MM.1S (cell line): Measurements from ENCODE around the gene PDE4C.

Experiments
- DNase-seq: peaks from one replicate; pipeline ENCODE4 v3.0.0-alpha.2; 2015
- H2AFZ ChIP-seq: fragments of 300-600 bp; sonication (generic); 2 replicates; pipeline ENCODE4 v1.6.0; 2016; ENCODE audit warnings: antibody characterized with exemption, low read length
- H3F3A ChIP-seq: fragments of 300-600 bp; sonication (generic); 2 replicates; pipeline ENCODE4 v1.6.1; 2016; ENCODE audit warnings: mild to moderate bottlenecking, antibody characterized with exemption, low read length, moderate library complexity, mixed read lengths; ENCODE audit not compliant: insufficient read depth
- H3K27ac ChIP-seq: fragments of 300-600 bp; sonication (generic); 2 replicates; pipeline ENCODE4 v1.5.1; 2016; ENCODE audit warnings: mild to moderate bottlenecking, low read length
- H3K27me3 ChIP-seq: fragments of 300-600 bp; sonication (generic); replicated peaks from 2 replicates; pipeline ENCODE4 v1.6.0; 2016; ENCODE audit warnings: low read length; ENCODE audit not compliant: insufficient read depth
- H3K36me3 ChIP-seq: fragments of 300-600 bp; sonication (generic); replicated peaks from 2 replicates; pipeline ENCODE4 v1.6.1; 2016; ENCODE audit warnings: mild to moderate bottlenecking, low read length, mixed read lengths; ENCODE audit not compliant: insufficient read depth
- H3K4me1 ChIP-seq: fragments of 300-600 bp; sonication (generic); 2 replicates; pipeline ENCODE4 v1.6.1; 2016; ENCODE audit warnings: low read length, mixed read lengths
- H3K4me2 ChIP-seq: fragments of 300-600 bp; sonication (generic); 2 replicates; pipeline ENCODE4 v1.6.0; 2016; ENCODE audit warnings: low read depth, low read length
- H3K4me3 ChIP-seq: fragments of 300-600 bp; sonication (generic); 2 replicates; pipeline ENCODE4 v1.5.1; 2016; ENCODE audit warnings: low read length, mixed read lengths
- H3K79me2 ChIP-seq: fragments of 300-600 bp; sonication (generic); 2 replicates; pipeline ENCODE4 v1.6.1; 2016; ENCODE audit warnings: mixed run types, low read length, mixed read lengths
- H3K9ac ChIP-seq: fragments of 300-600 bp; sonication (generic); 2 replicates; pipeline ENCODE4 v1.6.1; 2016; ENCODE audit warnings: low read length, mixed read lengths
- H3K9me2 ChIP-seq: fragments of 300-600 bp; sonication (generic); replicated peaks from 2 replicates; pipeline ENCODE4 v1.6.1; 2016; ENCODE audit warnings: mild to moderate bottlenecking, low read length, mixed read lengths; ENCODE audit not compliant: insufficient read depth
- H3K9me3 ChIP-seq: fragments of 300-600 bp; sonication (generic); replicated peaks from 2 replicates; pipeline ENCODE4 v1.6.1; 2016; ENCODE audit warnings: mild to moderate bottlenecking, low read length, mixed read lengths; ENCODE audit not compliant: insufficient read depth
- H4K20me1 ChIP-seq: fragments of 300-600 bp; sonication (generic); 2 replicates; pipeline ENCODE4 v1.6.1; 2016; ENCODE audit warnings: mild to moderate bottlenecking, low read length, moderate library complexity, mixed read lengths; ENCODE audit not compliant: insufficient read depth
- CTCF ChIP-seq: fragments of 300-600 bp; sonication (generic); IDR thresholded peaks from 2 replicates; pipeline ENCODE4 v1.5.1; 2016; ENCODE audit warnings: antibody characterized with exemption, low read length, mixed read lengths
- EZH2 ChIP-seq: fragments of 300-600 bp; sonication (generic); optimal IDR thresholded peaks from 2 replicates; pipeline ENCODE3; 2017; ENCODE audit warnings: low read depth, mild to moderate bottlenecking, antibody characterized with exemption, low read length, mixed read lengths
- EZH2phosphoT487 ChIP-seq: fragments of 300-600 bp; sonication (generic); IDR thresholded peaks from 2 replicates; pipeline ENCODE4 v1.6.1; 2018; ENCODE audit warnings: antibody characterized with exemption, low read length

The PDE4C gene

GRCh38 chr19:18202397-18202777 is 23.9 kb downstream of the PDE4C start:
- Histone ChIP-seq H3K9me3 (no peaks in the 10 kb centered on the region), H3K79me2 (peaks cover 16% of the 10 kb centered on the region), H3K9me2 (no peaks in the 10 kb centered on the region), H3K27ac (no peak overlapping the region), H3F3A (peaks cover 6% of the 10 kb centered on the region), H2AFZ (no peak overlapping the region), H3K4me1 (peaks cover 11% of the 10 kb centered on the region), H3K9ac (no peak overlapping the region; the same call in 1 of the 2 replicates), H3K4me2 (peak overlapping the region; percentile 100; the same call in 1 of the 2 replicates), H3K36me3 (no peaks in the 10 kb centered on the region), H3K27me3 (no peaks in the 10 kb centered on the region), H4K20me1 (no peaks in the 10 kb centered on the region), H3K4me3 (peak overlapping the region; percentile 87; the same call in 1 of the 2 replicates)
- DNase-seq = no peak
- TF ChIP-seq EZH2 (no peak), CTCF (no peak), EZH2phosphoT487 (no peak)

GRCh38 chr19:18198374-18198773 is 27.9 kb downstream of the PDE4C start:
- TF ChIP-seq EZH2phosphoT487 = no peak
- TF ChIP-seq CTCF = no peak
- TF ChIP-seq EZH2 = no peak
- H3F3A ChIP-seq = no peaks in the 10 kb centered on the region
- H2AFZ ChIP-seq = no peak overlapping the region
- H3K36me3 ChIP-seq = no peaks in the 10 kb centered on the region
- no peaks in the 10 kb centered on the region for H3K27me3 ChIP-seq
- H3K4me3 ChIP-seq = no peak overlapping the region
- no peak overlapping the region for H3K4me2 ChIP-seq
- H4K20me1 ChIP-seq = no peaks in the 10 kb centered on the region
- no peak overlapping the region for H3K9ac ChIP-seq
- no peaks in the 10 kb centered on the region for H3K9me2 ChIP-seq
- DNase-seq = no peak
- peaks cover 21% of the 10 kb centered on the region for H3K79me2 ChIP-seq
- no peaks in the 10 kb centered on the region for H3K9me3 ChIP-seq
- H3K27ac ChIP-seq = no peak overlapping the region
- peaks cover 14% of the 10 kb centered on the region for H3K4me1 ChIP-seq

GRCh38 chr19:18197941-18198340 is 28.3 kb downstream of the PDE4C start:
- no peaks in the 10 kb centered on the region for H3K9me2 ChIP-seq
- no peak overlapping the region for H3K9ac ChIP-seq
- H3K27ac ChIP-seq = no peak overlapping the region
- H3K4me1 ChIP-seq = peaks cover 10% of the 10 kb centered on the region
- DNase-seq = no peak
- H3K4me2 ChIP-seq = no peak overlapping the region
- peaks cover 17% of the 10 kb centered on the region for H3K79me2 ChIP-seq
- TF ChIP-seq EZH2 = no peak
- no peaks in the 10 kb centered on the region for H3K27me3 ChIP-seq
- H4K20me1 ChIP-seq = no peaks in the 10 kb centered on the region
- H3K9me3 ChIP-seq = no peaks in the 10 kb centered on the region
- H3K4me3 ChIP-seq = no peak overlapping the region
- no peaks in the 10 kb centered on the region for H3F3A ChIP-seq
- no peak overlapping the region for H2AFZ ChIP-seq
- no peaks in the 10 kb centered on the region for H3K36me3 ChIP-seq

- H3K27me3 ChIP-seq = no peaks in the 10 kb centered on the region
- TF ChIP-seq EZH2 (no peak), CTCF (no peak), EZH2phosphoT487 (no peak)
- no peak overlapping the region for H2AFZ ChIP-seq
- H3K79me2 ChIP-seq = peaks cover 11% of the 10 kb centered on the region
- H3K4me3 ChIP-seq = no peak overlapping the region
- no peak overlapping the region for H3K4me2 ChIP-seq
- H3K9me2 ChIP-seq = no peaks in the 10 kb centered on the region
- DNase-seq = no peak
- H3K27ac ChIP-seq = no peak overlapping the region
- H3K36me3 ChIP-seq = no peaks in the 10 kb centered on the region
- H3F3A ChIP-seq = peaks cover 2% of the 10 kb centered on the region; the same call in 1 of the 2 replicates
- no peaks in the 10 kb centered on the region for H4K20me1 ChIP-seq
- no peak overlapping the region for H3K9ac ChIP-seq
- peaks cover 8% of the 10 kb centered on the region; the same call in 1 of the 2 replicates for H3K4me1 ChIP-seq
- H3K9me3 ChIP-seq = no peaks in the 10 kb centered on the region
Observed at GRCh38 chr19:18197306-18197705, 28.9 kb downstream of the PDE4C start.
